ENCODE measurements around the gene GPR137B. TPM values are rescaled to one million over a fixed set of nuclear protein-coding genes. Genes with fewer than 3 reads are reported as not detected.

Gene GPR137B
- total RNA-seq, 4 donors from 2014 or later = 6.0 to 16.2 (median 11.5) TPM

DNA sequence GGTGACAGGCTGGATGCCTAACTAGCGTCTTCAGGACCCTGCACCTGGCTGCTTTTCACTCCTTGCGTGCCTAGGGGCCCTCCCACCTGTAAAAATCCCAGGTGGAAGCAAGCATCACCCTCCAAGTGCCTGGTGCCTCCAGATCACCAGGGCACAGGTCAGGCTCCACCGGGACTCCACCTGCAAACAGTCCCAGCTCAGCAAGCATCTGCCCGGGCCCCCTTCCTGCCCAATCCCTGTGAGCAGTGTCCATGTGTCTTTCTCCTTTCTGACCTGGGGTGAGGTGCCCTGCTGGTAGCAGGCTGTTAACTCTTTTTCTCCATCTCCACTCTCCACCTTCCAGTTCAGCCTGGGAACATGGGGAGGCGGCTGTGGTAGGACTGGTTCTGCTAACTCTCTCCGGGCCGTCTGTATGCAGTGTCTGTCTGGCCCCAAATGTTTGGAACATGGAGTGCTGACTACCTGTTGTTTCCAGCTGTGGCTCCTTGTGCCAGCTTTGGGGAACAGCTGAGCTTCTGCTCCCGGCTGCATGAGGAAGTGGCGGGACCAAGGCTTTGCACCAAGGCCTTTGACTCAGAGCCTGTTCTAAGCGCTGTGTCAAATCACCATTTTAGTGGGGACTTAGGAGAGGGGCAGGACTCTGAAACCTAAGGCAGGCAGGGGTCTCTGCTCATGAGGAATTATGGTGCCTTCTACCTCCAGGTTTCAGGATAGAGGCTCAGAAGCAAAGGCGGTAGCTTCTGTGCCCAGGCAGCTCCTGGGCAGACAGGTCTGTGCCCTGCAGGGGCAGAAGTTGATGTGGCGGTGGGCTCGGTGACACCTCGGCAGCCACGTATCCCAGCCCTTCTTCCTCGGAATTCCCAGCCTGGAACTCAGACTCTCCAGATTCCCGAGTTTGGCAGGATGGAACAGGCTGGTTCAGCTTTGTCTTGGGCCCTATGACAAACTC lies 5.5 kb downstream of the GPR137B start:
- peaks cover 0 to 31% (median 14%) of the 10 kb centered on the region in 4 donors for H3K4me1 ChIP-seq
- TF ChIP-seq POLR2A (IDR thresholded peaks at IDR 0.05) (no peak), EP300 (IDR thresholded peaks at IDR 0.05; ENCODE audit: low read depth) (no peak), POLR2AphosphoS5 (IDR thresholded peaks at IDR 0.05) (no peak)
- TF ChIP-seq, protein P1, sequence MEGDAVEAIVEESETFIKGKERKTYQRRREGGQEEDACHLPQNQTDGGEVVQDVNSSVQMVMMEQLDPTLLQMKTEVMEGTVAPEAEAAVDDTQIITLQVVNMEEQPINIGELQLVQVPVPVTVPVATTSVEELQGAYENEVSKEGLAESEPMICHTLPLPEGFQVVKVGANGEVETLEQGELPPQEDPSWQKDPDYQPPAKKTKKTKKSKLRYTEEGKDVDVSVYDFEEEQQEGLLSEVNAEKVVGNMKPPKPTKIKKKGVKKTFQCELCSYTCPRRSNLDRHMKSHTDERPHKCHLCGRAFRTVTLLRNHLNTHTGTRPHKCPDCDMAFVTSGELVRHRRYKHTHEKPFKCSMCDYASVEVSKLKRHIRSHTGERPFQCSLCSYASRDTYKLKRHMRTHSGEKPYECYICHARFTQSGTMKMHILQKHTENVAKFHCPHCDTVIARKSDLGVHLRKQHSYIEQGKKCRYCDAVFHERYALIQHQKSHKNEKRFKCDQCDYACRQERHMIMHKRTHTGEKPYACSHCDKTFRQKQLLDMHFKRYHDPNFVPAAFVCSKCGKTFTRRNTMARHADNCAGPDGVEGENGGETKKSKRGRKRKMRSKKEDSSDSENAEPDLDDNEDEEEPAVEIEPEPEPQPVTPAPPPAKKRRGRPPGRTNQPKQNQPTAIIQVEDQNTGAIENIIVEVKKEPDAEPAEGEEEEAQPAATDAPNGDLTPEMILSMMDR (IDR thresholded peaks at IDR 0.05) = no peak
- no peak overlapping the region for H3K4me3 ChIP-seq
- in situ Hi-C loops (cut with MboI; ENCODE audit: low pct_ligation_motif_present in 1 of 4, low pct_unique_long_range_greater_than_20kb in 1 of 4, low sequenced_read_pairs in 3 of 4) = no loop called here
- no peak overlapping the region for H3K27ac ChIP-seq
- H3K9me3 ChIP-seq = no peaks in the 10 kb centered on the region
- intact Hi-C loops (cut with DNase I; ENCODE audit: low total_unique reads) = no loop called here
- no peaks in the 10 kb centered on the region for H3K27me3 ChIP-seq
- DNase-seq = no peak
- no peaks in the 10 kb centered on the region for H3K36me3 ChIP-seq
- 40 to 81% methylated on average over 3 to 16 of the region's 17 CpGs for WGBS, 2 donors (ENCODE audit: low coverage in 1 of 2)

DNA sequence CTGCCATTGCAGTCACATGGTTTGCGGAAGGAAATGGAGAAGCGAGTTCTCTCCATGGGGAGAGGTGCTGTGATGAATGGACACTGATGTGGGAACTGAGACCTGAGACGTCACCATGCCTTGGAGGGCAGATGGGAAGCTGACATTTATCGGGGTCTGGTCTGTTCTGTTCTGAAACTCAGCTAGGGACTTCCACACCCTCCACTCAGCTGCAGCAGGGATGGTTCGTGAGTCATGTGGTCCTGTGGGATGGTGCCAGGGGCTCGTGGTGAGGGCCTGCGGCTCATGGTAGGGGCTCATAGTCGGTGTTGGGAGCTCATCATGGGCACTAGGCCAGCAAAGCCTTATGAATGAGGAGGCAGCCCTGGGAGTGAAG lies 6.1 kb downstream of the GPR137B start:
- in situ Hi-C loops (cut with MboI; ENCODE audit: low pct_ligation_motif_present in 1 of 4, low pct_unique_long_range_greater_than_20kb in 1 of 4, low sequenced_read_pairs in 3 of 4) (no loop called here), intact Hi-C loops (cut with DNase I; ENCODE audit: low total_unique reads) (no loop called here)
- 70% methylated on average over 8 of the region's 8 CpGs; no CpG with 5 or more reads in 1 of the 2 donors for WGBS, 2 donors (ENCODE audit: low coverage in 1 of 2)
- Histone ChIP-seq H3K9me3 (no peaks in the 10 kb centered on the region), H3K4me3 (no peak overlapping the region), H3K4me1 (peaks cover 0 to 26% (median 12%) of the 10 kb centered on the region in 4 donors), H3K36me3 (no peaks in the 10 kb centered on the region), H3K27ac (no peak overlapping the region), H3K27me3 (no peaks in the 10 kb centered on the region)
- no peak for DNase-seq
- no peak for TF ChIP-seq POLR2A (IDR thresholded peaks at IDR 0.05)
- no peak for TF ChIP-seq POLR2AphosphoS5 (IDR thresholded peaks at IDR 0.05)
- no peak for TF ChIP-seq EP300 (IDR thresholded peaks at IDR 0.05; ENCODE audit: low read depth)
- TF ChIP-seq, protein P1 (IDR thresholded peaks at IDR 0.05) = no peak

DNA sequence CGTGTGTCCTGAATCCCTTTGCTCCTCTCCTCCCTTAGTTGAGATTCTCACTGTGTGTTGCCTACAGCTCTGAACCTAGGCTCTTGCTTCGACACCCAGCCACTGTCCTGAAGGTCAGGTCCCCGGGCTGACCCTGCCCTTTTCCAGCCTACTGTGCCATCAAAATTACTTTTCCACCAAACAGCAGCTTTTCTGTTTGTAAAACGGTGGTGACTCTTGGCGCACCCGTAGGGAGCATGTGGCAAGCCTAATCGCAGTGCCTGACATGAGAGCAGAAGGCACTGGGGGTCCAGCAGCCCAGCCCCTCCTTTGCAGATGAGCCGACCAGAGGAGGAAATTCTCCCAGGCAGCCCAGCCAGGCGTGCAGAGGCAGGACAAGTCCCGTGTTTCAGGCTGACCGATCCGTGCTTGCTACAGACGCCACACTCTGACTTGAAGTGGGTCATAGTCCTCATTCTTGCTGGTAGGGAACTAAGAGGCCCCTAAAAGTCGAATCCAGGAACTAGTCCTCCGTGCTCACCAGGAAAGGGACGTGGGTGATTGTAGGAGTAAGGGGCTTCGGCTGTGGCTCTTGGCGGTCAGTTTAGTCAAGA lies 6.8 kb downstream of the GPR137B start:
- intact Hi-C loops (cut with DNase I; ENCODE audit: low total_unique reads) (no loop called here), in situ Hi-C loops (cut with MboI; ENCODE audit: low pct_ligation_motif_present in 1 of 4, low pct_unique_long_range_greater_than_20kb in 1 of 4, low sequenced_read_pairs in 3 of 4) (no loop called here)
- TF ChIP-seq POLR2AphosphoS5 (IDR thresholded peaks at IDR 0.05) (no peak), POLR2A (IDR thresholded peaks at IDR 0.05) (no peak), EP300 (IDR thresholded peaks at IDR 0.05; ENCODE audit: low read depth) (no peak)
- TF ChIP-seq, protein P1 (IDR thresholded peaks at IDR 0.05) = no peak
- H3K9me3 ChIP-seq = no peaks in the 10 kb centered on the region
- H3K36me3 ChIP-seq = no peaks in the 10 kb centered on the region
- H3K4me1 ChIP-seq = peaks cover 0 to 20% (median 9%) of the 10 kb centered on the region in 4 donors
- H3K27ac ChIP-seq = no peak overlapping the region
- H3K4me3 ChIP-seq = no peak overlapping the region
- DNase-seq = no peak
- H3K27me3 ChIP-seq = no peaks in the 10 kb centered on the region
- WGBS, 2 donors (ENCODE audit: low coverage in 1 of 2) = 75 to 86% methylated on average over 8 to 18 of the region's 18 CpGs

DNA sequence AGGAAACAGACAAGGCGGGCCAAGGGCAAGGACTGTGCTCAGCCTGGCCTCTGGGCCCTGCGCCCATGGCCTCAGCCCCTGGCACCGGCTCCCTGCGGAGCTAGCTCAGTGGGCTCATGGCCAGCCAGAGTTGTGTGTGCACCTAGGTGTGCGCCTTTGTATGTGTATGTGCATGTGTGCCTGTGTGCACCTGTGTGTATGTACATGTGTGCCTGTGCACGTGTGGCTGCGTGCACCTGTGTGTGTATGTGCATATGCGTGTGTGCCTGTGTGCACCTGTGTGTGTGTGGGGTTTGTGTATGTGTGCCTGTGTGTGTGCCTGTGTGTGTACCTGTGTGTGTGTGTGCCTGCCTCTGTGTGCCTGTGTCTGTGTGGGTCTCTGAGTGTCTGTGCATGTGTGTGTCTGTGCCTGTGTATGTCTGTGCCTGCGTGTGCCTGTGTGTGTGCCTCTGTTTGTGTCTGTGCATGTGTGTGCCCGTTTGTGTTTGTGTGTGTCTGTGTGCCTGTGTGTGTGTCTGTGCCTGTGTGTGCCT lies 7.4 kb downstream of the GPR137B start:
- TF ChIP-seq POLR2AphosphoS5 (IDR thresholded peaks at IDR 0.05) (no peak), EP300 (IDR thresholded peaks at IDR 0.05; ENCODE audit: low read depth) (no peak), POLR2A (IDR thresholded peaks at IDR 0.05) (no peak)
- TF ChIP-seq, protein P1 (IDR thresholded peaks at IDR 0.05) = no peak
- no peak for DNase-seq
- no peak overlapping the region for H3K4me3 ChIP-seq
- H3K27ac ChIP-seq = no peak overlapping the region
- intact Hi-C loops (cut with DNase I; ENCODE audit: low total_unique reads) = no loop called here
- 88% methylated on average over 10 of the region's 10 CpGs; no CpG with 5 or more reads in 1 of the 2 donors for WGBS, 2 donors (ENCODE audit: low coverage in 1 of 2)
- H3K9me3 ChIP-seq = no peaks in the 10 kb centered on the region
- no peaks in the 10 kb centered on the region for H3K27me3 ChIP-seq
- H3K36me3 ChIP-seq = no peaks in the 10 kb centered on the region
- in situ Hi-C loops (cut with MboI; ENCODE audit: low pct_ligation_motif_present in 1 of 4, low pct_unique_long_range_greater_than_20kb in 1 of 4, low sequenced_read_pairs in 3 of 4) = no loop called here
- H3K4me1 ChIP-seq = peaks cover 0 to 19% (median 4%) of the 10 kb centered on the region in 4 donors

Data from transverse colon (tissue), 4 donors.